Measurements from ENCODE around the gene PTPN13.

PTPN13 gene

DNA sequence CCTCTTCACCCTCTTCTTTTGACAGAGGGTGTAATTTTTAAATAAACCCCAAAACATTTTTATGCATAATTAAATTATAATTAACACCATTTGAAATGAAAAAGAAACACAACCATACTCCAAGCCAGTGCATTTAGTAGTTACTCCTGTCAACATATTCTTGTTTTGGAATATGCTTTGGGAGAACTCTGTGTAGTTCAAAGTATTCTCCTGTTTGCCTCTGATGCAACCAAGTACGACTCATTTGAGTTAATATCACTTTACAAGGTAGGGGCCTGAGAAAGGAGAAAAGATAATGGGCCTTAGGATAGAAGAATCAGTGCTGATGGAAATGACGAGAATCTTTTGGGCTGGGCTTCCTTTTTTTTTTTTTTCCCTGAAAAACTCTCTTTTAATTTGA, 2.7 kb downstream of the PTPN13 start:
- Histone ChIP-seq H3K27ac (ENCODE audit: low read depth, low read length) (no peak overlapping the region), H3K27me3 (ENCODE audit: control insufficient read depth, insufficient read depth, low read length) (no peaks in the 10 kb centered on the region), H3K4me3 (ENCODE audit: low read length) (no peak overlapping the region), H3K9ac (ENCODE audit: low read length) (no peak overlapping the region), H3K36me3 (ENCODE audit: control insufficient read depth, insufficient read depth, low read length) (no peaks in the 10 kb centered on the region), H3K4me1 (ENCODE audit: control insufficient read depth, insufficient read depth, low read length) (no peaks in the 10 kb centered on the region)

DNA sequence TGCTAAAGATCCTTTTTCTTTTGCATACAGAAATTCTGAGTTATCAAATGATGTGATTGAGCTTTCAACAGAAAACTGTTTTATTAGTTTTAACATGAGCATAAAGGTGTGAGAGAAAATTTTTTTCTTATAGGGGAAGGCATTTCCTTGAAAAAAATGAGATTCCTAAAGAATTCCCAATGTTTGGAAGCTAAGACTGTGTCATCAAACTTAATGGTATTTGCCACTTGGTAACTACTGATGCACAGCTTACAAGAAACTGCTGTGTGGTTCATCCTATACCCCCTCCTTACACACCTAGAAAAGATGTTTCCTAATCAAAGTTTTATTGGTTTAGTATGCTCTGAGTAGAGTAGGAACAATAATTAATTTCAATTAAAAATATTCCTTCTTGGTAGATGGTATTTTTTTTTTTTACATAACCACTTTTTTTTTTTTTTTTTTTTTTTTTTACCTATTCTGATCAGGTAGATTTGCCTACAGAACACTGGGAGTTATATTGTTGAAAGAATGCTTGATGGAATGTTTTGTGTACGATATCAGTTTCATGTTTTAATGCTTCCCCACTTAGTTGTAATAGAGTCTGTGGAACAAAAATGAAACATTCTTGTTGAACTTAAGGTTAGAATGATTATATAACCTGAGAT, 6.0 kb downstream of the PTPN13 start:
- H3K4me1 ChIP-seq (ENCODE audit: control insufficient read depth, insufficient read depth, low read length): no peaks in the 10 kb centered on the region

DNA sequence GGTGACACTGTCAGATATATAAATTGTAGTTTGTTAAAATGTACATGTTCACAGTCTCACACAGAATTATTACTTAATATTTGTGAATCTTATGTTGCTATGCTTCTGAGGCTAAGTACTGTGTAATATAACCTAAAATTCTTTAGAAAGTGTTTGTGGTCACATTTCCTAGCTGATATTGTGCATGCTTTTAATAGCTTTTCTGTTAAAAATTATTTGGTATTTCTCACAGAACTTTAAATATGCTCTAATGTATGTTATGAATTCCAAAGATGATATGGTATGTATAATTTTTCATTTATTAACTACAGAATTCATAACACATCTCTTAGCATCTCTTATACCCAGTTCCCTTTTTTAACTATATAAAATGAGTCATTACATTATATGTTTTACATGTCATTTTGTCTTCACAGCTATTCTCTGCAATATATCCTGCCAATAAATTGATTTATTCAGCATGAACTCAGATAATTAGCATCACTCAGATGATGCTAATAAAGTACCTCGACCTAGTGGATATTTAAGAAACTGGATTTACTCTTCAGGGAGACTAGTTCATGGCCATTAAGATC, 9.3 kb downstream of the PTPN13 start:
- H3K27ac ChIP-seq (ENCODE audit: low read depth, low read length): no peak overlapping the region
- no peaks in the 10 kb centered on the region for H3K36me3 ChIP-seq (ENCODE audit: control insufficient read depth, insufficient read depth, low read length)
- H3K9ac ChIP-seq (ENCODE audit: low read length): no peak overlapping the region
- H3K4me3 ChIP-seq (ENCODE audit: low read length): no peak overlapping the region
- H3K4me1 ChIP-seq (ENCODE audit: control insufficient read depth, insufficient read depth, low read length): no peaks in the 10 kb centered on the region
- H3K27me3 ChIP-seq (ENCODE audit: control insufficient read depth, insufficient read depth, low read length): no peaks in the 10 kb centered on the region

More for the DNA sequence above, 6.0 kb downstream of the PTPN13 start:
- no peak overlapping the region for H3K9ac ChIP-seq (ENCODE audit: low read length)
- no peak overlapping the region for H3K27ac ChIP-seq (ENCODE audit: low read depth, low read length)
- H3K4me3 ChIP-seq (ENCODE audit: low read length): no peak overlapping the region
- H3K36me3 ChIP-seq (ENCODE audit: control insufficient read depth, insufficient read depth, low read length): no peaks in the 10 kb centered on the region
- H3K27me3 ChIP-seq (ENCODE audit: control insufficient read depth, insufficient read depth, low read length): no peaks in the 10 kb centered on the region

DNA sequence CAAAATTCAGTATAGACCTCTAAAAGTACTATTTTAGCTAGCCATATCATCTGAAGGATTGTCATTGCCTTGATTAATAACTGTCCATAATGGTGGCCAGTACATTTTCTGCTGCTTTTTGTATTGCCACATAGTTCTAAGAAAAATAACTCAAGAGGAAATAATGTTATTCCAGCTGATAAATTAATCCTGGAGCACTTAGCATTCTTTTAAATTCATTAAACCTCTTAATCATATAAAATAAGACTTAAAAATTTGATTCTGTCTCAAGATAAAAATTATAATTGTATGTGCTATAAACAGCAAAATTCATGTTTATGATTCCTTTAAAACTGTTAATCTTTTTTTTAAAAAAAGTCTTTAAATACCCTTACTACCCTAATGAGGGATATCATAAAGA, 12.7 kb downstream of the PTPN13 start:
- Histone ChIP-seq H3K4me3 (ENCODE audit: low read length) (no peak overlapping the region), H3K9ac (ENCODE audit: low read length) (no peak overlapping the region), H3K27me3 (ENCODE audit: control insufficient read depth, insufficient read depth, low read length) (no peaks in the 10 kb centered on the region), H3K27ac (ENCODE audit: low read depth, low read length) (no peak overlapping the region), H3K4me1 (ENCODE audit: control insufficient read depth, insufficient read depth, low read length) (no peaks in the 10 kb centered on the region), H3K36me3 (ENCODE audit: control insufficient read depth, insufficient read depth, low read length) (no peaks in the 10 kb centered on the region)

DNA sequence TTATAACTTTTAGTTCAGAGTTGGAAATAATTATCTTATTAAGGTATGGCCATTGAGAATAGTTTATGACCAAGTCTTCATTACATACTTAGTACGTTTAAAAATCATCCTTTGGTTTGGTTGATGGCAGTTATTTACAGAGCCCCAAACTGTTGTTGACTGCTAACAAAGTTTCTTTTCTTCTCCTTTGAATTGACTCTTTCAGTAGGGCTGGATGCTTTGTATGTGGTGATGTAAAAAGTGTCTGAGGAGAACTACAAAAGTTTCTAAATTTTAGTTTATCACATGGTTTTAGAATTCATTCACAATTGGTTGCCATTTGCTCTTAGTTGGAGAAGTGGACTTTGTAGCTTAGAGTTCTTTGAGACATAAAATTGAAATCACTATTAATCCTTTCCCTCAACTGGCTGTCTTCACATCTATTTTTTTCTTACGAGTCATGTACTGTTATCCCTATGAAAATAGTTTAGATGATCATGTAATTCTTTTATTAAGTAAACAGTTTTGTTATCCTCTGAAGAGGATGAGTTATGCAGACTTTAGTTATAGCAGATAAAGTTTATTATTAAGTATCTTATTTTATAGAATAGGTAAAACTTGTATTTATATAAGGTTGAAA, 14.8 kb downstream of the PTPN13 start:
- H3K27me3 ChIP-seq (ENCODE audit: control insufficient read depth, insufficient read depth, low read length): no peaks in the 10 kb centered on the region
- no peak overlapping the region for H3K9ac ChIP-seq (ENCODE audit: low read length)
- H3K4me3 ChIP-seq (ENCODE audit: low read length): no peak overlapping the region

DNA sequence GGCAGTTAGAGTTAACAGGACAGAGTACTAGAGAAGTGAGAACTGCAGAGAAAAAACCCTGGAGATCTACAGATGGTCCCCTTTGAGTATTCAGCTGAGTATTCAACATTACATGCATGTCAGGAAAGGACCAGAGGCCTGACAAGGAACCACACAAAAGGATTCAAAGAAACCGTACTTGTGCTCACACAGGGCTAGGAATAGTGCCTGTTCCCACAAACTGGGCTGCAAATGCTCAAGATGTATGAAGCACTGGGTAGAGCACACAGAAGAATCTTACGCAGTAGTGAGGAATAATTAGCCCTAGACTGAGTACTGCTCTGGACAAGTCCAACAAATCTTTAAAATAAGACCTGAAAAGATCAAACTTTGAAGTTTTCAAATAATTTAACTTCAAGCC, 17.6 kb downstream of the PTPN13 start:
- no peak overlapping the region for H3K27ac ChIP-seq (ENCODE audit: low read depth, low read length)
- no peak overlapping the region for H3K9ac ChIP-seq (ENCODE audit: low read length)
- no peak overlapping the region for H3K4me3 ChIP-seq (ENCODE audit: low read length)
- H3K27me3 ChIP-seq (ENCODE audit: control insufficient read depth, insufficient read depth, low read length): no peaks in the 10 kb centered on the region
- H3K36me3 ChIP-seq (ENCODE audit: control insufficient read depth, insufficient read depth, low read length): no peaks in the 10 kb centered on the region
- no peaks in the 10 kb centered on the region for H3K4me1 ChIP-seq (ENCODE audit: control insufficient read depth, insufficient read depth, low read length)

More for the DNA sequence above, 14.8 kb downstream of the PTPN13 start:
- Histone ChIP-seq H3K27ac (ENCODE audit: low read depth, low read length) (no peak overlapping the region), H3K4me1 (ENCODE audit: control insufficient read depth, insufficient read depth, low read length) (no peaks in the 10 kb centered on the region), H3K36me3 (ENCODE audit: control insufficient read depth, insufficient read depth, low read length) (no peaks in the 10 kb centered on the region)

DNA sequence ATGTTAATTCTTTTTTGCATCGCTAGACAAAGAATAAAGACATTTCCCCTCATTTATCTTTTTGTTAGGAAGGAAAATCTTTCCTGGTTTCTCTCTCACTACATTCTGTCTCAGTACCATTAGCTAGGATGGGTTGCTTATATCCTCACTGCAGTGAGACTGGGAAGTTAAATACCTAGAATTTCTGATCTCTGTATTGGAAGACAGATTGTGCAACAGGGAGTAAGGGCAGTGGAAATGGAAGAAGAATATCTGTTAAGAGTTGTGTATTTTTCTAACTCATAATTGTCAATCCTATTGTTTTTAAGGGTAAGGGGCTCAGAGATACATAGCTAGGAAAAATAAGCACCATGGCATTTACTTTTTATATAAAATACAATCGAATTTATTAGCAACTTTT, 19.6 kb downstream of the PTPN13 start:
- H3K27me3 ChIP-seq (ENCODE audit: control insufficient read depth, insufficient read depth, low read length): no peaks in the 10 kb centered on the region
- H3K36me3 ChIP-seq (ENCODE audit: control insufficient read depth, insufficient read depth, low read length): no peaks in the 10 kb centered on the region
- no peak overlapping the region for H3K27ac ChIP-seq (ENCODE audit: low read depth, low read length)
- H3K4me3 ChIP-seq (ENCODE audit: low read length): no peak overlapping the region
- H3K4me1 ChIP-seq (ENCODE audit: control insufficient read depth, insufficient read depth, low read length): no peaks in the 10 kb centered on the region
- H3K9ac ChIP-seq (ENCODE audit: low read length): no peak overlapping the region

DNA sequence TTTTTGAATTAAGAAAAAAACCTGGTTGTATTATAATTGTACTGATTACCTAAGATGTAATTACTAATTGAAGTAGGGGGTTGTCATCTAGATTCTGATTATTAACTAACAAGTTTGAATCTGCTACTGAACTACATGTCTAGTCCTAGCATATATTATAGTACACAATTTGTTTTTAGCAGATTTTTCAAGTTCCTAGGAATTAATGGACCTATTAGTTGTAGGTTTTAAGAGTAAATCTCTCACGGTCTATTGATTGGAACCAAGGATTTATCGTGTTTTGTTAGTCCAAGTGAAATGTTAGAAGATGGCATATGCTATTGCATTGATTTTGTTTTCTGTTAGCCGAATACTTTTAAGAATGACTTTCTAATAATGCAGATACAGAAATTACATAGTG, 20.8 kb downstream of the PTPN13 start:
- Histone ChIP-seq H3K36me3 (ENCODE audit: control insufficient read depth, insufficient read depth, low read length) (no peaks in the 10 kb centered on the region), H3K4me1 (ENCODE audit: control insufficient read depth, insufficient read depth, low read length) (no peaks in the 10 kb centered on the region), H3K27ac (ENCODE audit: low read depth, low read length) (no peak overlapping the region), H3K27me3 (ENCODE audit: control insufficient read depth, insufficient read depth, low read length) (no peaks in the 10 kb centered on the region), H3K9ac (ENCODE audit: low read length) (no peak overlapping the region), H3K4me3 (ENCODE audit: low read length) (no peak overlapping the region)

DNA sequence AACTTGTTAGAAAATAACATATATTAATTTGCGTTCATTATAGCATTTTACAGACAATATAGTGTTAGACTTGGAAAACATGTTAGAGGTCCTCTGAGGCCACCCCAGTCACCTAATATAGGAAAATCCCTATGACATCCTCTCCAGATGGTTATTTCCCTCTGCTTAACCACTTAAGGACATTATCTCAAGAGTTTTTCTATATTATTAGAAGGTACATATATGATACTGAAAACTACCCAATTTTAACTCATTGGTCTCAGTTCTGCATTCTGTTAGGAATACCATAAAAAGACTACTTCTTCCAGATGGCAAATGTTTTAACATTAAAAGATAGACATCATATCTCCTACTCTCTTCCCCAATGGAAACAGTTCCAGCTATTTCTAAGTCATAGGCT, 21.4 kb downstream of the PTPN13 start:
- H3K27ac ChIP-seq (ENCODE audit: low read depth, low read length): no peak overlapping the region
- no peak overlapping the region for H3K9ac ChIP-seq (ENCODE audit: low read length)
- no peaks in the 10 kb centered on the region for H3K4me1 ChIP-seq (ENCODE audit: control insufficient read depth, insufficient read depth, low read length)
- no peaks in the 10 kb centered on the region for H3K27me3 ChIP-seq (ENCODE audit: control insufficient read depth, insufficient read depth, low read length)
- no peaks in the 10 kb centered on the region for H3K36me3 ChIP-seq (ENCODE audit: control insufficient read depth, insufficient read depth, low read length)
- no peak overlapping the region for H3K4me3 ChIP-seq (ENCODE audit: low read length)

DNA sequence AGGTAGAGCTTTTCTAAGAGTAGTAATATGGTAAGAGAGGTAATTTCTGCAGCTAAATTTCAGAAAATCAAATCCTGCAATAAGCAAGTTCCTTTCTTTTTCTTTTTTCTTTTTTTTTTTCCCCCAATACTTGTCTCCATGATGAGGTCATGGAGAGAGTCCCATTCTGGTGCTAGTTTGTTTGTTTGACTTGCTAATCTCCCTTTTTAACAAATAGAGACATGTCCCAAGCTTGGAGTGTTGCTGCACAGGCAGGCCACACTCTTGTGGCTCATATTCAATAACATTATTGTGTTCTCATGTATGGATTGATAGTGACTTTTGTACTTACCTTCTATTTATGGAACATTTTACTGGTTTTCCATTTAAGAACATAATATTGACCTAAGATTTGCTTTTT, 25.5 kb downstream of the PTPN13 start:
- H3K4me3 ChIP-seq (ENCODE audit: low read length): no peak overlapping the region
- H3K27ac ChIP-seq (ENCODE audit: low read depth, low read length): no peak overlapping the region
- H3K27me3 ChIP-seq (ENCODE audit: control insufficient read depth, insufficient read depth, low read length): no peaks in the 10 kb centered on the region
- H3K9ac ChIP-seq (ENCODE audit: low read length): no peak overlapping the region
- no peaks in the 10 kb centered on the region for H3K4me1 ChIP-seq (ENCODE audit: control insufficient read depth, insufficient read depth, low read length)
- H3K36me3 ChIP-seq (ENCODE audit: control insufficient read depth, insufficient read depth, low read length): no peaks in the 10 kb centered on the region

DNA sequence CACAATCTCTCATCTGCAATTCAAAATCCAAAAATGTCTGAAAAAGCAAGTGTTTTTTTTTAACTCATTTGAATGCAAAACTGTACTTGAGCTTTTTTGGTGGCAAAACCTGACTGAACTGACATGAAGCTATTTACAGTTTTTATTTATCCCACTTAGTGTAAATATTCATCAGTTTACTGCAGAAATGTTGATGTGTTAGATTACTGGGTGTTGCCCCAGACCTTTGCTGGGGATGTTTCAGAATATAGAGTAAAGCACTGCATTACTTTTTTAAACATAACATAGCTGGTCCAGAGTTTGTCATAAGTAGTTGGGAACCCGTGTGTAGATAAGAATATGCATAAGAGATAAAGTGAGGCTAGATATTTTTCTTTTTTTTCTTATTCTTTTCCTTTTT, 27.3 kb downstream of the PTPN13 start:
- no peaks in the 10 kb centered on the region for H3K27me3 ChIP-seq (ENCODE audit: control insufficient read depth, insufficient read depth, low read length)
- no peak overlapping the region for H3K9ac ChIP-seq (ENCODE audit: low read length)
- H3K36me3 ChIP-seq (ENCODE audit: control insufficient read depth, insufficient read depth, low read length): no peaks in the 10 kb centered on the region
- no peak overlapping the region for H3K27ac ChIP-seq (ENCODE audit: low read depth, low read length)
- no peak overlapping the region for H3K4me3 ChIP-seq (ENCODE audit: low read length)
- H3K4me1 ChIP-seq (ENCODE audit: control insufficient read depth, insufficient read depth, low read length): no peaks in the 10 kb centered on the region

DNA sequence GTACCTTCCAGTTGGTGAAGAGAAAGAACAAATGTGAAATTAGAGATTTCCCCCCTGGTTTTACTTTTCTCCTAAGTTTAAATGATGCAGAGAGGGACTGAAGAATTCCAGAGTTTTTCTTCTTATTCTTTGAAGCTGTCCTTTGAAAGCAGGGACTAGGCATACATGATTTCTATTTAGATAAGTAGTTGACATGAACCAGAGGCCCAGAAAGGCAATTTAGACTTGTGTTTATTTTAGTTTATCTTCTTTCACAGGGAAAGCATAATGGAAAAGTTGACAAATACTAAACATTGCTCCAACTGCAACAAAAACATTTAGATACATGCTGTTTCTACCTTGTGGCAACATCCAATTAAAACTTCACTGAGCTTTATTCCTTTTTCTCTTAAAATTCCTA, 32.0 kb downstream of the PTPN13 start:
- H3K36me3 ChIP-seq (ENCODE audit: control insufficient read depth, insufficient read depth, low read length): no peaks in the 10 kb centered on the region
- H3K27me3 ChIP-seq (ENCODE audit: control insufficient read depth, insufficient read depth, low read length): no peaks in the 10 kb centered on the region
- no peaks in the 10 kb centered on the region for H3K4me1 ChIP-seq (ENCODE audit: control insufficient read depth, insufficient read depth, low read length)
- H3K9ac ChIP-seq (ENCODE audit: low read length): no peak overlapping the region
- H3K27ac ChIP-seq (ENCODE audit: low read depth, low read length): no peak overlapping the region
- H3K4me3 ChIP-seq (ENCODE audit: low read length): no peak overlapping the region
